Mucosa of descending colon (tissue), 3 donors: Measurements from ENCODE around the gene OMP. TPM values are rescaled to one million over a fixed set of nuclear protein-coding genes. Genes with fewer than 3 reads are reported as not detected.

Experiments used
- ATAC-seq: fragments of 200-7000 bp; cut with Tn5 transposase; one replicate; pipeline ENCODE4 v1.9.1; 2020; ENCODE audit warnings: mild to moderate bottlenecking, moderate library complexity
- DNase-seq, 3 donors: peaks; one replicate each; pipeline ENCODE4 v3.0.0-alpha.2; 2020
- H3K36me3 ChIP-seq: fragments of 200-600 bp; one replicate; pipeline ENCODE4 v1.8.0; 2021; ENCODE audit warnings: low read depth, mild to moderate bottlenecking
- H3K4me1 ChIP-seq: fragments of 200-600 bp; one replicate; pipeline ENCODE4 v1.8.0; 2021; ENCODE audit warnings: low read depth, mild to moderate bottlenecking
- H3K4me3 ChIP-seq: fragments of 200-600 bp; one replicate; pipeline ENCODE4 v1.8.0; 2021; ENCODE audit warnings: mild to moderate bottlenecking
- H3K9me3 ChIP-seq: fragments of 200-600 bp; one replicate; pipeline ENCODE4 v1.8.0; 2021; ENCODE audit warnings: mild to moderate bottlenecking
- CTCF ChIP-seq: fragments of 200-600 bp; IDR thresholded peaks from one replicate; pipeline ENCODE4 v1.8.0; 2022; ENCODE audit warnings: antibody characterized with exemption, mild to moderate bottlenecking
- intact Hi-C, 2 donors: fragments of 100-400 bp; cut with DNase I in 1 of 2; cut with micrococcal nuclease in 1 of 2; formaldehyde crosslinking; loops; one replicate each; pipeline versions ENCODE4 v1.11.0 to v1.11.1; 2022; cut with DNase I, micrococcal nuclease
- total RNA-seq, 3 donors: library from RNA; stranded (reverse); fragmentation: NEBNext Ultra II Directional in 2 of 3; extraction: Animal tissue kit (Norgen Biotek cat#: 25700) in 2 of 3; gene quantifications; one replicate each; pipeline versions ENCODE4 v1.2.1 to v1.2.4, GENCODE V29; 2021 to 2023
- donor health status: DM: no; HTN: no; CAD: no; lungs with moderate emphysema.
- donor health status: DM: no; HTN: no; CAD: no.
- donor health status: DM: no; HTN: yes; CAD: no.

The OMP gene
- total RNA-seq, 3 donors from 2014 or later, result 10.3 to 21.1 (median 11.3) TPM

GRCh38 chr11:77120571-77120970 is 17.9 kb downstream of the OMP start:
- peaks cover 20% of the 10 kb centered on the region for H3K36me3 ChIP-seq
- ATAC-seq (no peak), DNase-seq (no peak)
- no peaks in the 10 kb centered on the region for H3K4me1 ChIP-seq
- intact Hi-C loops, result no loop called here
- TF ChIP-seq CTCF, result no peak
- H3K9me3 ChIP-seq, result no peaks in the 10 kb centered on the region
- H3K4me3 ChIP-seq, result no peak overlapping the region

- no peak for TF ChIP-seq CTCF
- ATAC-seq (no peak), DNase-seq (no peak)
- no peaks in the 10 kb centered on the region for H3K9me3 ChIP-seq
- intact Hi-C loops, result no loop called here
- H3K4me1 ChIP-seq, result no peaks in the 10 kb centered on the region
- H3K36me3 ChIP-seq, result peaks cover 20% of the 10 kb centered on the region
- no peak overlapping the region for H3K4me3 ChIP-seq
These were observed 18.5 kb downstream of the OMP start for GRCh38 chr11:77121096-77121640.

DNA sequence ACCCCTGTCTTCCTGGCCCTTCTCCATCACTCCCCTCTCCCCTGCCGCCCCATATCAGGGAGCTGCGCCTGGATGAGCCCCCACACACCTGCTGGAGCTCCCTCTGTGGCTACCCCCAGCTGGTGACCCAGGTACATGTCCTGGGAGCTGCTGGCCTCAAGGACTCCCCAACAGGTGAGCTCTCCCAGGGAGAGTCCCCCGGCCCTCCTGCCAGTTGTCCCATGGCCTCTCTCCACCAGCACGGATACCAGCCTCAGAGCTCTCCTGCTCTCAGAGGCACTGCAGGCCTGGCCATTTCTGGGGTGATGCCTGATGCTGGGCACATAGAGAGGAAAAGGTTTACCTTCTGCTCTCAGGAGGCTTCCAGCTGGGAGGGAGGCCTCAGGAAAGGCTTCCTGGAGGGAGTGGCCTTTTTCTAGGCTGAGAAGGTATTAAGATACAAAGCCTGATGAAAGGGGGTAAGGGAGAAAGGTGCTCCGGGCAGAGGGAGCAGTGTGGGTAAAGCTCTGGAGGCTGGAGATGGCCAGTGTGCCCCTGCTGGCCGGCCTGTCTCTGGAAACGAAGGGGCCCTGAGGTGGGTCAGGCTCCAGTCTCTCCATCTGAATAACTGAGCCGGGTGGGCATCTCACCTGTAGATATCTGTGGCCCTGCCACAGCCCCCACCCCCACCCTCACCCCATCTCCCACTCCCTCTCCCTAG is 19.4 kb downstream of the OMP start:
- no peak for TF ChIP-seq CTCF
- Histone ChIP-seq H3K9me3 (no peaks in the 10 kb centered on the region), H3K4me3 (no peak overlapping the region), H3K4me1 (peaks cover 6% of the 10 kb centered on the region), H3K36me3 (peaks cover 20% of the 10 kb centered on the region)
- peak in 1 of 3 donors; percentile 31 for DNase-seq
- no peak for ATAC-seq
- intact Hi-C loops, result no loop called here

GRCh38 chr11:77122576-77123212 is 20.1 kb downstream of the OMP start:
- Histone ChIP-seq H3K9me3 (no peaks in the 10 kb centered on the region), H3K36me3 (peaks cover 20% of the 10 kb centered on the region), H3K4me1 (peaks cover 12% of the 10 kb centered on the region), H3K4me3 (no peak overlapping the region)
- intact Hi-C loops, result no loop called here
- no peak for DNase-seq
- no peak for ATAC-seq
- TF ChIP-seq CTCF, result no peak

- Histone ChIP-seq H3K36me3 (peaks cover 15% of the 10 kb centered on the region), H3K9me3 (no peaks in the 10 kb centered on the region), H3K4me3 (no peak overlapping the region), H3K4me1 (peaks cover 19% of the 10 kb centered on the region)
- intact Hi-C loops, result no loop called here
- ATAC-seq (no peak), DNase-seq (peak in 1 of 3 donors; percentile 34)
- no peak for TF ChIP-seq CTCF
These were observed 21.0 kb downstream of the OMP start for GRCh38 chr11:77123591-77123990.
